ENCODE results near the gene PTPRU.

DNA sequence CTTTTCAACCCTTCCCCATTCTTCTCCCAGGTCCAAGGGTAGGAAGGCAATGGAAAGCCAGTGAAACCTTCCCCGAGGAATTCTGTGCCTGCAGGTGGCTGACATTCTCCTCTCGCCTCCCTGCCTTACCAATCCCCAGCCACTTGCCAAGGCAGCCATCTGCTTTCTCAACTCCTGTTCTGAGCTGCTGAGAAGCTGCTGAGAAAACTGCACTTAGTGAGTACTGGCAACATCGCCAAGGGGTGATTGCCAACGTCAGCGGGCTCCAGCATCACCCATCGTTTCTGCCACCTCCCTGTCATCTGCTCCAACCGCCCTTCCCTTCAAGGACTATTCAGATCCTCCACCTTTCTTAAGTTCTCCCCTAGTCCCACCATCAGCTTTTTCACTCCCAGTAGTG lies 106.0 kb downstream of the PTPRU start:
- TF ChIP-seq, protein P1, sequence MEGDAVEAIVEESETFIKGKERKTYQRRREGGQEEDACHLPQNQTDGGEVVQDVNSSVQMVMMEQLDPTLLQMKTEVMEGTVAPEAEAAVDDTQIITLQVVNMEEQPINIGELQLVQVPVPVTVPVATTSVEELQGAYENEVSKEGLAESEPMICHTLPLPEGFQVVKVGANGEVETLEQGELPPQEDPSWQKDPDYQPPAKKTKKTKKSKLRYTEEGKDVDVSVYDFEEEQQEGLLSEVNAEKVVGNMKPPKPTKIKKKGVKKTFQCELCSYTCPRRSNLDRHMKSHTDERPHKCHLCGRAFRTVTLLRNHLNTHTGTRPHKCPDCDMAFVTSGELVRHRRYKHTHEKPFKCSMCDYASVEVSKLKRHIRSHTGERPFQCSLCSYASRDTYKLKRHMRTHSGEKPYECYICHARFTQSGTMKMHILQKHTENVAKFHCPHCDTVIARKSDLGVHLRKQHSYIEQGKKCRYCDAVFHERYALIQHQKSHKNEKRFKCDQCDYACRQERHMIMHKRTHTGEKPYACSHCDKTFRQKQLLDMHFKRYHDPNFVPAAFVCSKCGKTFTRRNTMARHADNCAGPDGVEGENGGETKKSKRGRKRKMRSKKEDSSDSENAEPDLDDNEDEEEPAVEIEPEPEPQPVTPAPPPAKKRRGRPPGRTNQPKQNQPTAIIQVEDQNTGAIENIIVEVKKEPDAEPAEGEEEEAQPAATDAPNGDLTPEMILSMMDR (IDR thresholded peaks at IDR 0.05), result no peak
- TF ChIP-seq POLR2A (IDR thresholded peaks at IDR 0.05), result no peak

Data from esophagus squamous epithelium (tissue), 4 donors.